ENCODE data around the gene BCL2L12.

BCL2L12 gene

GRCh38 chr19:49642492-49643035, 23.2 kb upstream of the BCL2L12 start:
- DNase-seq: no peak

DNA sequence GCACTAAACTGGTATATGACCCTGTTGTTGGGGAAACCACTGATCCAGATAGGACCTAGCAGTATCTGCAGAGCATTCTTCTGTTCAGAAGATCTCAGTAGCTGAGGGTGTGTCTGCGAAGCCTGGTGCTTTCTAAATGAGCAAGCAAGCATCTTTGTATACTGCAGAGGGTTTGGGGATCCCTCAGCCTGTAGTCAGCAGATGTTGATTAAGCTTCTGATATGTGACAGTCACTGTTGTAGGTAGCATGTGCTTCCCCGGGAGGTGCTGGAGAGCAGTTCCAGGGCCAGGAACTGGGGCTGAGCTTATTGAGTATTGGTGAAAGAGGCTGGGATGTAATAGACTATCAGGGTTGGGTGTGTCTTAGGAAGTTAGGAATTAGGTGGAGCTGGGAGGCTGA, 22.3 kb upstream of the BCL2L12 start:
- no peak for DNase-seq

DNA sequence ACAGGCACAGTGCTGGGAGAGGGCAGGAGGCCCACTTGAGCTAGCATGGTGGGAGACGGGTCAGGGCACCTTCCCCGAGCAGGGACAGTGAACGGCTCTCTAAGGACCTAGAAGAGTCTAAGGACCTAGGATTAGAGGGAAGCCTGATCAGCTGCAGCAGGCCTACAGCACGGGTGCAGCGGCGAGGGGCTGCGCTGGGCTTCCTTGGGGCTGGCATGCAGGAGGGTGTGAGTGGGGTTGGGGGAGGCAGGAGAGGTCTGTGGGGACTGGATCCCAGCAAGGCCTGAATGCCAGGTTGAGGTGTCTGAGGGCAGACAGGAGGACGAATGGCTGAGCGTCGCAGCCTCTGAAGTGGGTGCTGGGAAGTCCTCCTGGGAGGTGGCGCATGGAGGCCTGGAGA, 20.1 kb upstream of the BCL2L12 start:
- no peak for DNase-seq

DNA sequence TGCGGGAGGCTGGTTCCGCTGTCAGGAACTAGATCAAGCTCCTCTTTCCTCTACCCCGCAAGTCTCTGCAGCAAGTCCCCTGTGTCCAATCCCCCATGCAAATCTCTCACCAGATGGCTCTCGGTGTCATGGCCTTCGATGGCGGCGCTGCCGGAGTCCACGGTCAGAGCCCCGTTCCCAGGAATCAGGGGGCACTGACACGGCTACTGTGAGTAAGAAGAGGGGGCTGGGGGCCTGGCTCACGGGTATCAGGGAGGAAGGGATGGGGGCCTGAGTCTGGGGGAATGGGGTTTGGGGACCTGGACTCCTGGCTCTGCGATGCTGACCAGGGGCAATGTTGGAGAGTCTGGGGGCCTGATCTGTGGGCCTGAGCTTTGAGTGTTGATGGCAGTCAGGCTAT, 19.7 kb upstream of the BCL2L12 start:
- DNase-seq: no peak

GRCh38 chr19:49646586-49646985, 19.1 kb upstream of the BCL2L12 start:
- no peak for DNase-seq

DNA sequence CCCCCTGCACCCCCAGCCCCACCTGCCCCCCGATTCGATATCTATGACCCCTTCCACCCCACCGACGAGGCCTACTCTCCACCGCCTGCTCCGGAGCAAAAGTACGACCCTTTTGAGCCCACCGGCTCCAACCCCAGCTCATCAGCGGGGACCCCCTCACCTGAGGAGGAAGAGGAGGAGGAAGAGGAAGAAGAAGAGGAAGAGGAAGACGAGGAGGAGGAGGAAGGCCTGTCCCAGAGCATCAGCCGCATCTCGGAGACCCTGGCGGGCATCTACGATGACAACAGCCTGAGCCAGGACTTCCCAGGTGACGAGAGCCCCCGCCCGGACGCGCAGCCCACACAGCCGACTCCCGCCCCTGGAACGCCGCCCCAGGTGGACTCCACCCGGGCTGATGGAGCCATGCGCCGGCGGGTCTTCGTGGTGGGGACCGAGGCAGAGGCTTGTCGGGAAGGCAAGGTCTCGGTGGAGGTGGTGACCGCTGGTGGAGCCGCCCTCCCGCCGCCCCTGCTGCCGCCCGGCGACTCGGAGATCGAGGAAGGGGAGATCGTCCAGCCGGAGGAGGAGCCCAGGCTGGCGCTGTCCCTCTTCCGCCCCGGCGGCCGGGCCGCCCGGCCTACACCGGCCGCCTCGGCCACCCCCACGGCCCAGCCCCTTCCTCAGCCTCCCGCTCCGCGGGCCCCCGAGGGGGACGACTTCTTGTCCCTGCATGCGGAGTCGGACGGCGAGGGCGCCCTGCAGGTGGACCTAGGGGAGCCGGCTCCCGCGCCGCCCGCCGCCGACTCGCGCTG, 14.5 kb upstream of the BCL2L12 start:
- DNase-seq: no peak

- DNase-seq: no peak
These were observed 13.7 kb upstream of the BCL2L12 start for GRCh38 chr19:49651820-49652550.

DNA sequence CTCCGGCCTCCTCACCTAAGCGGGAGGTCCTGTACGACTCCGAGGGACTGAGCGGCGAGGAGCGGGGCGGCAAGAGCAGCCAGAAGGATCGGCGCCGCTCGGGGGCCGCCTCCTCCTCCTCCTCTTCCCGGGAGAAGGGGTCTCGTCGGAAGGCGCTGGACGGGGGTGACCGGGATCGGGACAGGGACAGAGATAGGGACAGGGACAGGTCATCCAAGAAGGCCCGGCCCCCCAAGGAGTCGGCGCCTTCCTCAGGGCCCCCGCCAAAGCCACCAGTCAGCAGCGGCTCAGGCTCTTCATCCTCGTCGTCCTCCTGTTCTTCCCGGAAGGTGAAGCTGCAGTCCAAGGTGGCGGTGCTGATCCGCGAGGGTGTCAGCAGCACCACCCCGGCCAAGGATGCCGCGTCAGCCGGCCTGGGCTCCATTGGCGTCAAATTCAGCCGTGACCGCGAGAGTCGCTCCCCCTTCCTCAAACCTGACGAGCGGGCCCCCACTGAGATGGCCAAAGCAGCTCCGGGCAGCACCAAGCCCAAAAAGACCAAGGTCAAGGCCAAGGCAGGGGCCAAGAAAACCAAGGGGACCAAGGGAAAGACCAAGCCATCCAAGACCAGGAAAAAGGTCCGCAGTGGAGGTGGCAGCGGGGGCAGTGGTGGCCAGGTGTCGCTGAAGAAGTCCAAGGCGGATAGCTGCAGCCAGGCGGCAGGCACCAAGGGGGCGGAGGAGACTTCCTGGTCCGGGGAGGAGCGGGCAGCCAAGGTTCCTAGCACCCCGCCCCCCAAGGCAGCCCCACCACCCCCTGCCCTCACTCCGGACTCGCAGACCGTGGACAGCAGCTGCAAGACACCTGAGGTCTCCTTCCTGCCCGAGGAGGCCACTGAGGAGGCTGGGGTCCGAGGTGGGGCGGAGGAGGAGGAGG, 12.9 kb upstream of the BCL2L12 start:
- no peak for DNase-seq

- DNase-seq: no peak
These were observed 12.3 kb upstream of the BCL2L12 start for GRCh38 chr19:49653466-49653806.

- DNase-seq: no peak
These were observed 11.2 kb upstream of the BCL2L12 start for GRCh38 chr19:49654581-49654980.

GRCh38 chr19:49655570-49656455, 9.9 kb upstream of the BCL2L12 start:
- DNase-seq: no peak

GRCh38 chr19:49656456-49657109, 9.2 kb upstream of the BCL2L12 start:
- no peak for DNase-seq

GRCh38 chr19:49657493-49658138, 8.1 kb upstream of the BCL2L12 start:
- no peak for DNase-seq

DNA sequence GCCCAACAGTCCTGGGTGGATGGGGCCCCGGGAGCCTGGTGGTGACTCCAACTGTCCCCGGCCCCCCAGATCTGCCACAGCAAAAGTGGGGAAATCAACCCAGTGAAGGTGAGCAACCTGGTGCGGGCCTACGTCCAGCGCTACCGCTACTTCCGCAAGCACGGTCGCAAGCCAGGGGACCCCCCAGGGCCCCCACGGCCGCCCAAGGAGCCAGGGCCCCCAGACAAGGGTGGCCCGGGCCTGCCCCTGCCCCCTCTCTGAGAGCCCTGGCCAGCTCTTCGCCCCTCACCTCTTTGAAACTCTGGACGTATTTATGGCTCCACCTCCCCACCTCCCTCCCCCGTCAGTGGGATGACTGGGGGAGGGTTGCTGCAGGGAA, 7.6 kb upstream of the BCL2L12 start:
- no peak for DNase-seq

DNA sequence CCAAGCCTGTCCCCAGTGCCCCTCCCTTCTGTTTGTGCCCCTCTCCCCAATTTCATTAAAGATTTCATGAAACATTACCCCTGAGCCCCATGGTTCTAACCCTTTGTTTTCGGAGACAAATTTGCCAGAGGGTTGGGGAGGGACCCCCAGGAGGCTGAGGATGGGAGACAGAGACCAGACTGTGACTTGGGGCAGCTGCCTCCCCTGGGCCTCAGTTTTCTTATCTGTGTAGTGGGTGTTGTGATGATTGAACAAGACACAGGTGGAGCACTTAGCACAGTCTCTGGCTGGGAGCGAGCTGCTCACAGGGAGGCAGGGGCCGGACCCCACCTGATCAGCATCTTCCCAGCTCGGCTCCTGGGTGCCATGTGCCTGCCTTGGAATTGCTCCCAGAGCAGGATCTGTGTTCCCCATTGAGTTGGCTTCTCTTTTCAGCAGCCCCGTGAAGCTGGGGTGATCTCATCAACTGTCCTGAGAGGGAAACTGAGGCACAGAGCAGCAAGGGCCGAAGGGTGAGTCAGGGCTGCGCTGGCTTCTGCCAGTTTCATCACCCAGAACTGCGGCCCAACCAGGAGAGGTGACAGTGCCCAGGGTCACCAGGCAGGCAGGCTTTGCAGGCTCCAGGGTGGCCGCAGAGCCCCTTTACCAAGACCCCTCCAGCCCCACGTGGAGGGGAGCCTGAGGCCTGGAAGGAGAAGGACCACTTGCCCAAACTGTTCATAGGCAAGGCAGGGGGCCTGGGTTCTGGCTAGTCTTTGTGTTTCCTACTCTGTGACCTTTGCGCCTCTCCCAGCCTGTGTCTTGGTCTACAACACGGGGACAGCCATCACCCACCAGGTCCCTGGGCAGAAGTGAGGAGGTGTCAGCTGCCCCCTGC, 6.9 kb upstream of the BCL2L12 start:
- DNase-seq: no peak

GRCh38 chr19:49660338-49660961, 5.3 kb upstream of the BCL2L12 start:
- DNase-seq: no peak

- DNase-seq: no peak
These were observed 3.7 kb upstream of the BCL2L12 start for GRCh38 chr19:49662011-49662410.

- no peak for DNase-seq
These were observed 2.5 kb upstream of the BCL2L12 start for GRCh38 chr19:49663224-49663623.
